HG03460 (cell line): Measurements from ENCODE around the gene C1orf210.

ENCODE experiments used
- ATAC-seq: cut with Tn5 transposase; IDR thresholded peaks from one replicate; pipeline ENCODE4 v1.9.1; 2021; ENCODE audit not compliant: unreplicated experiment

C1orf210 gene

DNA sequence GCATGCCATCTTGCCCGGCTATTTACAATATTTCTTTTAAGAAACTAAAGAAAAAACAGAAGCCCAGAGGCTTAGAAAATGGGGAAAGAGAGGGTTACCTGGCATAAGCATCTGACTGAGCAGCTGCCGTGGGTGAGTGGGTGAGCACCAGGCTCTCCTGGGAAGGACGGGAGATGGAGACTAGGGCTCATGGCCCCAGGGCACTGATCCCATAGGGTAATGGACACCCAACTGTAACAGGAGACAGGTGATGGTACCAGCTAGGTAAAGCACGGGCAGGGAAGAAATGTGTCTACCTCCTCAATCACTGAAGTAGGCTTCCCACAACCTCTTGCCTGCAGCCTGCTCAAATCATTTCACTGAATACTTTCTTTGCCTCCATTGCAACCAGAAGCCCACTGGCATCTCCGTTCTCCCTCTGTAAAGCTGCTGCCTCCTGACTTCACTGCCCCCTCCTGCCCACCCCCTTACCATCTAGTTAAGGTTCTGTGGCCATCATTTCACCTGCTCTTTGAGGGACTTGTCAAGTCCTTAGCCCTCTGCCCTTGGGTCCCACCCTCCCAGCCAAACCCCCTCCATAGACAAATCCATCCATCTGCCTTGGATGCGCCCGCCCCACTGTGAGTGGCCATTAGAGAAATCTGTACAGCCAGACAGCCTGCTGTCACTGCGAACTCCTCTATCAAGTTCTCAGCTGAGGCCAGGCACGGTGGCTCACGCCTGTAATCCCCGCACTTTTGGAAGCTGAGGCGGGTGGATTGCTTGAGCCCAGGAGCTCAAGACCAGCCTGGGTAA lies 9.4 kb downstream of the C1orf210 start:
- ATAC-seq = no peak

DNA sequence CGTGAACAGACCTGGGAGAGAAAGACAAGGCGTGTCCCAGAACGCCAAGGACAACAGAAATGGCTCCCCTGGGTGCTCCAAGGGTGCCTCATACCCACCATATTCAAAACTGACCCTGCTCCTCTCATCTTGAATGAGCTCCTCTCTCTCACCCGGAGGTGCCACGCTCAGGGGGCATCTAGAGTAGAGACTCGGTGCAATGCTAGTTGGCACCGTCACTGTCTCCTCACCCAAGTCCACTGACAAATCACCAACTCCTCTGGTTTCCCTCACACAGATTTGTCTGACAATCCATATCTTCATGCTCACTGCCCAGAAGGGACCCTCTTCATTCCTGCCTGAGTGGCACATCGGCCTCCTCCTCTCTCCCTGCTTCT lies 10.6 kb downstream of the C1orf210 start:
- ATAC-seq = no peak

DNA sequence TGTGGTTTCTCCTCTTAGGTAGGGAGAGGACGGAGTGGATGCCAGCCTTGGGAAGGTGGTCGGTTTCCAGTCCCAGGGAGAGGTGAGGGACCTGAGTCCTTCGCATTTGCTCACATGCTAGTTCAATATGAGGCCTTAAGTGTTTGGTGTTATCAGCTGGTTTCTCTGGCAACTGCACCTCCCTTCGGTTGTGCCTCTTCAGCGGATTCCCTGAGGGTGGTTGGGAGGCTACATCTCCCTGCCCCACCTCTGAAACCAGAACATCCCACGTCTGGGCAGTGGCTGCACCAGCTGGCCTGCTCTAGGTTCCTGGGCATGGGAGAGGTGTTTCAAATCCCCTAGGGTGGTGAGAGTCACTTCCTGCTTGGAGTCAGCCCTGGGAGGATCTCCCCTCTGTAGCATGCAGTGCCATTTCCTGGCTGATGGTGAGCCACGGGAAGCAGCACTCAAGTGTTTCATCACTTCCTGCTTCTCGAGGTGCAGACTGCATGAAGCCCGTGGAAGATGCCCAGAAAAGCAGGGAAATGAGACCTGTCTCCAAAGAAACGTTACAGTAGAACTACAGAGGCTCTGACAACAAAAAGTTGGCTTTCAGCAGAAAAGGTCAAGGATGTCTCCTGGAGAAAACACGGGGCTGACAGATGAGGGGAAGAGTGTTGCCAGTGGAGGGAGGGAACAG lies 11.1 kb downstream of the C1orf210 start:
- ATAC-seq = no peak

DNA sequence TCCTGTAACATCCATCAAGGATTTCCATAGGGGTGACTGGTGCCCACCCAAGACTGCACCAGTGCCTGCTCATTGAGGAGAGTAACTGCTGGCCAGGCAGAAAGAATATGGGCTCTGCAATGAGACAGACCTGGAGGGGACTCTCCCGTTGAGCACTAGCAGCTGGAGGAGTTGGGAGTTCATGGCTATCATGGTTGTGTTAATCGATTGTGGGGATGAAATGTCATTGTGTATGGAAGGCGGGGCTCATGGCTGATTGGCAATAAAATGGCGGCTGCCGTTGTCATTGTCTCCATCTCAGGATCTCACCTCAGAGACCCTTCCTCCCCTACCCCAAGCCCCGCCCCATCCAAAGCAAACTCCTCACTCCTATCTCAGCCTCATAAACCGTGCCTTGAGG lies 11.7 kb downstream of the C1orf210 start:
- no peak for ATAC-seq

DNA sequence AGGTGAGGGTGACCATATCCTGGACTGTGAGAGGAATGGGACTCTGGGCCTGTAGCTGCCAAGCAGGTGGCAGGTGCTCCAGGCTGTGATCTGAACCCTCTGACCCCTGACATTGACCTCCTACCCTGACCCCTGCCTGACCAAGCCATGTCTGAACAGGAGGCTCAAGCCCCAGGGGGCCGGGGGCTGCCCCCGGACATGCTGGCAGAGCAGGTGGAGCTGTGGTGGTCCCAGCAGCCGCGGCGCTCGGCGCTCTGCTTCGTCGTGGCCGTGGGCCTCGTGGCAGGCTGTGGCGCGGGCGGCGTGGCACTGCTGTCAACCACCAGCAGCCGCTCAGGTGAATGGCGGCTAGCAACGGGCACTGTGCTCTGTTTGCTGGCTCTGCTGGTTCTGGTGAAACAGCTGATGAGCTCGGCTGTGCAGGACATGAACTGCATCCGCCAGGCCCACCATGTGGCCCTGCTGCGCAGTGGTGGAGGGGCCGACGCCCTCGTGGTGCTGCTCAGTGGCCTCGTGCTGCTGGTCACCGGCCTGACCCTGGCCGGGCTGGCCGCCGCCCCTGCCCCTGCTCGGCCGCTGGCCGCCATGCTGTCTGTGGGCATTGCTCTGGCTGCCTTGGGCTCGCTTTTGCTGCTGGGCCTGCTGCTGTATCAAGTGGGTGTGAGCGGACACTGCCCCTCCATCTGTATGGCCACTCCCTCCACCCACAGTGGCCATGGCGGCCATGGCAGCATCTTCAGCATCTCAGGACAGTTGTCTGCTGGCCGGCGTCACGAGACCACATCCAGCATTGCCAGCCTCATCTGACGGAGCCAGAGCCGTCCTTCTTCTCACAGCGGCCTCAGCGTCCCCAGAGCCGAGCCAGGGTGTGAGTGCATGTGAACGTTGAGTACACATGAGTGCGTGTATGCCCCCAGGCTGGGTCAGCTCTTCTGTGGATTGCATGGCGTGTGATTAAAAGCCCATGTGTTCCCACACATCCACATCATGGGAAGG lies 12.5 kb downstream of the C1orf210 start:
- no peak for ATAC-seq

DNA sequence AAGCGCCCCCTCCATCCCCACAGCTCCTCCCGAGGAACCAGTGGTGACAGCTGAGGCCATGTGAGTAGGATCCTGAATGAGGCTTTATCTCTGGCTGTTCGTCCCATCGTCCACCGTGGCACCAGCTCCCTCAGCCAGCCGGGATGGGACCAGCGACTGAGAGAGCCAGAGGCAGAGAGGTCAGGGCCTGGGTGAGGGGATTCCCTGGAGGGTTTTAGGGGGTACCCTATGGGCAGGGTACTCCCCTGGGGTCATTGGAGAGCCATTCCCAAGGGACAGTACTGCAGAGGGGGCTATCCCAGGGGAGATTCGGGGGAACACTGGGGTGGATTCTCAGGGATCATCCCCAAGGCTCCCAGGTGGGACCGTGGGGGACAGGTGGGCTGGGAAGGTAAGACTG lies 13.2 kb downstream of the C1orf210 start:
- ATAC-seq = no peak

DNA sequence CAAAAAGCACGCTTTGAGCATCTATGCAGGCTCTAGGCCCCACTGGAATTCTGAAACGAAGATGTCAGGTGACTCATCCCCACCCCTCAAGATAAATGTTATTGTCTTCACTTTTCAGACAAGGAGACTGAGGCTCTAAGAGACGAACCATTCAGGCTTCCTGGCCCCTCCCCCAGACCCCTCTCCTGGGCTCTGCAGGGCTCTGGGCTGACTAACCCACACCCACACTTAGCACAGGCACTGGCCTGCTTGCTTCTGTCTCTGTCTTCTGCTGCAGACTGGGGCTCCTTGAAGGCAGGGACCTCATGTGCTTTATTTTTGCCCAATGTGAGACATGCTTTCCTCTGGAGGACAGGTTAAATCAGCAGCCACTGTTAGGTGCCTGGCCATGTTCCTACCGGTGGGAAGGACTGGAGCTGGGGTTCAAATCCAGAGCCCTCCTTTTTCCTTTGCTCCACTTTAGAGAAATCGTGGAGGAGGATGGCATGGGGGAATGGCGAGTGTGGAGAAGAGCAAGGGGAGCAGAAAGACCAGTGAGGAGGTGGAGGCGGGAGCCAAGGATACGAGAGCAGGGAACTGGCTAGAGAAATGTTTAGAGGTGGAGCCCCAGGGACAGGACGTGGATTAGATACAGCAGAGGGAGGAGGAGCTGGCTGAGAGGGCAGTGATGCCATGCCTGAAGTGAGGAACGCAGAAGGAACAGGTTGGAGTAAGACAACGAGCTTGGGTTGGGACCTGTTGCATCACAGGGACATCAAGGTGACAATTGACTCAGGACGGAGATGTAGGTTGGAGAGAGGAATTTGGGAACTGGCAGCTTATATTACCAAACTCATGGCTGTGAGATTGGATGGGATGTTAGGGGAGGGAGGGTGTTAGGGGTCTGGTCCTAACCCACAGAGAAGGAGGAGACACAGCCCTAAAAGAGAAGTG lies 13.9 kb downstream of the C1orf210 start:
- ATAC-seq = no peak

DNA sequence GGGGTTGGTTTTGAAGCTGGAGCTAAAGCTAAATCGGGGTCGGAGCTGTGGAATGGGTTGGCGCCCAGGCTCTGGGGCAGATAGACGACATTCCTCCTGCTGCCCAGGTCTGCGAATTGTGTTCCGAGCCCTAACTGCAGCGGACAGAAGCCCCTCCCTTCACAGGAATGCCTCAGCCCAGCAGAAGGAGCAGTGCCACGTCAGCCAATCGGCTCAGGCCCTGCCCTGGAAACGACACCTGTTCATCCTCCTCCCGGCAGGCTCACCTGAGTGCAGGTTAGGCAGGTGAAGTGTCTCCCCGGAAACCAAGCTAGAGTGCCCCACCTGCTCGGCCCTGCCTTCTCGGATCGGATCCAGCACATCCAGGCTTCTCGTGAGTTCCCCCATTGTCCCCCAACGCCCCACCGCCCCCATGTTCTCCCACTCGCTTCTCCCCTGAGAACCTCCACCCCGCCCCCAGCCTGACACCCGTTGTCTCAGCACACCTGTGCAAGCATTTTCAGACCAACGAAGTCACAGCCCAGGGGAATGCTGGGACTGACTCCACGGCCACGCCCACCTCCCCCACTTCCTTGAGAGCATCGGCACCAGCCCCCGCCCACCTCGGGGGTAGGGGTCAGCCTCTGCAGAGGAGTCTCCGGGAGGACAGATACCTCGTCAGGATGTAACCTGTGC lies 14.8 kb downstream of the C1orf210 start:
- no peak for ATAC-seq

DNA sequence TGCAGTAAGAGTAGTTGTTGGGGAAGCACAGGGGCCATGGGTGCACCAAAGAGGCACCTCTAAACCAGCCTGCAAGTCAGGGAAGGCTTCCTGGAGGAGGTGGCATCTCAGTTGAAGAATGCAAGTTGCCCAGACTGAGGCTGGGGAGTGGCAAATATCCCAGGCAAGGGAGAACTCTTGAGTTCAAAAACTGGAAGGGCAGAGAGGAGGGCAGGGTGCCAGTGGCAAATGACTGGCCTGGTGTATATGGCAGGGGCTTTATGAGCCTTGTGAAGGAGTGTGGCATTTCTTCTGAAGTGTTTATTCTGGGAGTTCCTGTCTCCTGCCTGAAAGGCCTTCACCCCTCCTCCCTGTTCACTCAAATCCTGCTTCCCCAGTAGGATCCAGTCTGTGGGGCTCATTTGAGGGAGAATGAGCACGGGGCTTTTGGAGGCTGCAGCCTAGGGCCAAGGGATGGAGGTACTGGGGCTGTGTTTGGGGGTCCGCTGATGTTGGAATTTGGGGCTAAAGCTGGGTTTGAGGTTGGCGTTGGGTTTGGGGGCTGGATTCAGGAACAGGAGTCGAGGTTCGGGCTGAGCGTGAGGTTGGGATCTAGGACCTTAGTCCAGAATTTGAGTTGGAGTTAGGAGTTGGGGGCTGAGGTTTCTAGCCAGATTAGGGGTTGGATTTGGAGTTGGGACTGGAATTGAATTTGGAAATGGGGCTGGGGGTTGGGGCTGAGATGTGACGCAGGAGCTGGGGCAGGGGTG lies 15.6 kb downstream of the C1orf210 start, which contains the start of gene TMEM125:
TSS of gene TMEM125 (plus strand) at position 357 of the 749 bp plus-strand sequence. CDS start 2,740 bp downstream, outside the sequence.
- ATAC-seq = no peak

DNA sequence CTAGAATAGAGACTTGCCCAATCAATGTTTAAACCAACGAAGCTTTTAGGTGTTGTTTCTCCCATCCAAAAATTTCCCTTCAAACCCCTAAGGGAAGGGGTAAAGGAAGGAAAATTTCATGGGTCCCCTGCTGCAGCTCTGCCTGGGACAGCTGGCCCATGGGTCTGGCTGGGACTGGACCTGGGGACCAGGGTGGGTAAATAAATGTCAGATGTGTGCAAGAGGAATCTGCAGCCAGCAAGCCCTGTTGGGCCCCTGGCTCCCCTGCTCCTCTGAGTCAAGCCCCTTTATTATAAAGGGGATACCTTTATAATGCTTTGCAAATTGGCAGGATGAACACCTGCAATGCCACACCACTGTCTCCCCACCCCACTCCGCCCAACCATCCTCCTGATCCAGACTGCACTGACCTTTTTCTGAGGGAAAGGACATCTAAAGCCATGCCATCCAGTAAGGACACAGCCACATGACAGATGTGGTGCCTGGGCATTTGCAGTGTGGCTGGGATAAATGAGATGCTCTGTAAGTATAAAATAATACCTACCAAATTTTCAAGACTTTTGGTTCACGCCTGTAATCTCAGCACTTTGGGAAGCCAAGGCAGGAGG lies 17.5 kb downstream of the C1orf210 start:
- no peak for ATAC-seq

DNA sequence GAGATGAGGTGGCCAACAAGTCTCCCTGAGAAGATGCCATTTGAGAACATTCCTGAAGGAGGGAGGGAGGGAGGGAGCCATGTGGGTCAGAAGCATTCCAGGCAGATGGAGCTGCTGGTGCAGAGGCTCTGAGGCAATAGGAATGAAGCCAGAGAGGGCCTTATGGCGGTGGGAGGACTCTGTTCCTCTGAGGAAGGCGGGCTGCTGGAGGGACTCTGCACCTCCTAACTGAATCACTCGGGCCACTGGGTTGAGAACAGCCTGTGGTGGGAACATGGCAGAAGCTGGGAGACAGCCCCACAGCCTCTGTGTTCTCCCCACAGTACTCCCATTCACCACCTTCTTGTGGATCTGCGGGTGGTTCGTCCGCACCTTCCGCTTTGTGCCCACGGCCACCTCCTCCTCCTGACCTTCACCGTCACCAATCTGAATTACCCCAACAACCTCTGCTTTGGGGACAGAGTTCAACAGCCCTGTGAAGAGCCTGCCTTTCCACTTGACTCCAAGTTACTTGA lies 18.0 kb downstream of the C1orf210 start:
- ATAC-seq = no peak

DNA sequence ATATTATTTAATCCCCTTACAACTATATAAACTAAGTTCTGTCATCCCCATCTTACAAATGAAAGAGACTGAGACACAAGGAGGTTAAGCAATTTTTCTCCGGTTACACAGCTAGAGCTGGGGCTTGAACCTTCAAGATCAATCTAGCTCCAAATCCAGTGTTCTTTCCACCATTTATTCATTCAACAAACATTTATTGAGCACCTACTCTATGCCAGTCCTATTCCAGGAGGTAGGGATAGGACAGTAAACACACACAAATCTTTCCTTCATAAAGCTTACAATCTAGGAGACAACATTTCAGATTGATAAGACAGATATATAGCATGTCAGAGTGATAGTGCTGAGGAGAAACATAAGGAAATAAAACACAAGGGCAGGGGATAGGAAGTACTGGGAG lies 18.5 kb downstream of the C1orf210 start:
- no peak for ATAC-seq

DNA sequence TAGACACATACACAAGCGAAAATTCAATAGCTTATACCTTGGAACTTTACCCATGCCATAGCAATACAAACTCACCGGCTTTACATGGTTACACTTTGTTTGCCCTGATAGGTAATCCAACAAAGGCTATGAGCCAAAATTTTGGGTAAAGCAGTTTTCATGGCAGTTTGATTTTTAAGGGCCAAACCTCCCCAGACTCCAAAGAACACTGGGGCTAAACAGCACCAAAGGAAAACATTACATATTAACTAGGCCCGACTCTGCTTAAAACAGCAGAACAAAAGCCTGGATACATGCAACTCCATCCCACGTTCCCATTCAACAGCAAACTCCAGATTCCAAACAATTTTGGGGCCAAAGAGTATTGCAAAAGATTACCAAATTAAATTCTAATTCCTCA lies 19.9 kb downstream of the C1orf210 start:
- no peak for ATAC-seq

DNA sequence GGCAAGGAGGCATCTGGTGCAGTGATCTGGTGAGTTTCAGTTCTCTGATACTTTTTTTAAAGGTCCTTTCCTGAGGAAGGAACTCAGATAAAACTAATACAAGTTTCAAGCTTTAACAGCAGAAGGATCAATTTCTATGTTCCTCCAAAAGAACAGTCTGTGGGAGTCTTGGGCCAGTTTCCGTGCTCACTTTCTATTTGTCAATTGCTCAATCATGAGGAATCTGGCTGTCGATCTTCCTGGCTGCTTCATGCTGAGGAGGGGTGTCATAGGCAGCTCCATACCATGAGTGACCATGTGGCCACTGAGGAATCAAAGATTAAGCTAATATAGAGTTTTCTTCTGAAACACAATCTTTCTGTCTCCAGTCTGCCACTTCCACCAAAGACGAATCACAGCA lies 27.0 kb downstream of the C1orf210 start:
- ATAC-seq = no peak

DNA sequence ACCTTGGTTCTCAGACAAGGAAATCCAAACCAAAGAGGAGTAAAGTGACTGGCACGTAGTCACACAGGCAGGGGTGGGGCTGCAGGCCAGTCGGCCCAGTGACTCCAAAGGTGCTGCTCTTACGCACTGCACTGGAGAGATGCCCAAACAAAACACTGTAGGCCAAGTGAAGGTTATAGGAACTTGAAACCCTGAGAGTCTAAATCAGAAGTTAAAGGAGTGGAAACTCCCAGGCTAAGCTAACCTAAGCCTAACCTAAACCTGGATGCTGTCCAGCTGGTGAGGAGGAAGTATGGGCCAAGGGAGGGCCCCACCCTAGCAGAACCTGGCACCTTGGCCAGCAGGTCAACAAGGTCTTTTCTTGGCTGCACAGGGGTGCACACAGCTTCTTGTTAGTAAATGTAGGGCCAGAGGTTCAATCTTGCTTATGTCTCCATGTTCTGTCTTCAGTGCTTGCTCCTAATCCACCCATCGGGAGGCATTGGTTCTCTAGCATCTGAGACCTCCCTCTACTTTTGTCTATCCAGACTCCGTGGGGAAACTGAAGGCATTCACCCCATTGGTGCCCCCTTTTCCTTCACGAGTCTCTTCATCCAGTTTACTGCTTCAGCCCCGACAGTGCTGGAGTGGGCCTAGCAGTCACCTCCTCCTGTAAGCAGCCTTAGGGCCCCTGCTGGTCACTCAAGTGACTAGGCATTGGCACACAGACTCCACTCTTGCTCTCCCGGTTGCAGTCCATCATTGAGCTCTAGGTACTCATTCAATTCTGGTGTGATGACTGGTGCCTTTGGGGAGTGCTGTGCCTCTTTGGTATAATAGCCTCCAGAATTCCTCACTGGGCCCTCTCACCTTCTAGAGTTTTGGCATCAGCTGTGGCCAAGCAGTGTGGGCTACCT lies 28.5 kb downstream of the C1orf210 start:
- ATAC-seq = no peak

DNA sequence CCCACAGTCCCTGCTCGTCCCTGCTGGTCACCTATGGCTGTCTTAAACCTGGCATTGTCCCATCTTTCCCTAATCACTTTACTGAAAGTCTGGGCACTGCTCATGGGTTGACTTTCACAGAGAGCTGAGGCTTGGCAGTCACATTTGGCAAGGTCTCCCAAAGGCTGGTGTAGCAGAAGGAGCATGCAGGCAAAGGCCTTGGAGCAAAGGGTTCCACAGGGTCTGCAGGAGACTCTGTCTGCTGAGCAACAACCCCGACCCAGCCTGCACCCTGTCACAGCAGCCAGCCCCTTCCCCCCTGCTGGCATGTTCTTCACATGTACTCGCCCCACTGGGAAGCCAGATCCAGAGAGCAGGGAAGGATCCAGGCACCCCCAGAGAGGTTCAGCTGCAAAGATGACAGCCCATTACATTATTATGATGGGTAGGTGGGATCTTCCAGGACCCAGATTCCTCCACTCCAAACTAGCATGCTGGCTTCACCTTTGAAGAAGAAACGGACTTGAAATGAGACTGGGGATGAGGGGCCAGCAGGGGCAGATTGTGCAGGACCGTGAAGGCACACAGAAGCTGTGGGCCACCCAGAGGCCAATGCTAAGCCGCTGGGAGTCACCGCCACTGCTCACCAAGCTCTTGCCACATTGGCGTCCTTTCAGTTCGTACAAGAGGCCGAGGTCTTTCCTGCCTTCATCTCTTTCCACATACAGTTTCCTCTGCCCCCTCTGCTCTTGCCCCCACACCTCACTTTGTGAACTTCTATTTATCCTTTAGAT lies 29.8 kb downstream of the C1orf210 start:
- no peak for ATAC-seq

DNA sequence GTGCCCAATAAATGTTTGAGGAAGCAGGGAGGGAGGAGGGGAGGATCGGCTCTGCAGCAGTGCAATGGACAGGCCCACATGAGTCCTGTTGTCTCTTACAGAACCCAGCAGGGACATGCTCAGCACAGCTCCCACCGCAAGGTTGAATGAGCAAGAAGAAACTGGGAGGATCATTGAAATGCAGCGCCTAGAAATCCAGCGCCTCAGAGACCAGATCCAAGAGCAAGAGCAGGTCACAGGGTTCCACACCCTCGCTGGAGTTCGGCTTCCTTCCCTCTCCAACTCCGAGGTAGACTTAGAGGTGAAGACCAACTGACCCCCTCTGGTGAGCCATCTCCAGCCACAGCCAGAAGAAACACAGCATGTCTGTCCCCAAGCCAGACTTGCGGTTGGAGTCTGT lies 31.5 kb downstream of the C1orf210 start:
- no peak for ATAC-seq
